Measurements from ENCODE around the gene MYZAP. TPM values are rescaled to one million over a fixed set of nuclear protein-coding genes. Genes with fewer than 3 reads are reported as not detected.

The MYZAP gene
- total and polyA plus RNA-seq, 2 of the 8 experiments (the other 6 are each of a cell fraction or from before 2014, with no cell fraction given) = 0.41 to 0.65 TPM

- H3K4me2 ChIP-seq (ENCODE audit: insufficient read depth in 1 of 2, low read depth in 2 of 2, low read length in 2 of 2) = no peak overlapping the region
- no peaks in the 10 kb centered on the region for H3K4me1 ChIP-seq (replicated peaks in 1 of 4; ENCODE audit: control insufficient read depth in 3 of 4, insufficient read depth in 4 of 4, low read length in 3 of 4)
- TF ChIP-seq TBP (IDR thresholded peaks at IDR 0.05; ENCODE audit: low read depth, low read length) (no peak), SAP30 (IDR thresholded peaks at IDR 0.05; ENCODE audit: insufficient read depth, insufficient replicate concordance, low read length) (no peak), JUN (IDR thresholded peaks at IDR 0.05; ENCODE audit: low read depth, low read length) (no peak), USF2 (IDR thresholded peaks at IDR 0.05; ENCODE audit: low read length) (no peak), SUZ12 (IDR thresholded peaks at IDR 0.05; ENCODE audit: low read length) (no peak), HDAC2 (IDR thresholded peaks at IDR 0.05; ENCODE audit: borderline replicate concordance in 1 of 2, low read depth in 2 of 2, low read length in 2 of 2) (no peak), RFX5 (IDR thresholded peaks at IDR 0.05; ENCODE audit: borderline replicate concordance, low read depth, low read length) (no peak)
- 91% methylated on average over 4 of the region's 4 CpGs; no CpG with 5 or more reads in 1 of the 2 experiments for WGBS, 2 experiments (ENCODE audit: extremely low coverage in 1 of 2, insufficient coverage in 1 of 2, insufficient read length in 1 of 2, insufficient replicate concordance in 2 of 2, low coverage in 1 of 2, low lambda C conversion rate in 2 of 2, missing lambda C conversion rate in 1 of 2)
- H3K4me3 ChIP-seq (ENCODE audit: extremely low read depth in 1 of 4, insufficient read depth in 2 of 4, low read depth in 3 of 4, low read length in 4 of 4) = no peak overlapping the region
- H3K23me2 ChIP-seq (ENCODE audit: low read depth, low read length) = no peaks in the 10 kb centered on the region
- no peak overlapping the region for H2AFZ ChIP-seq (ENCODE audit: low read length)
- no peak overlapping the region for H3K18ac ChIP-seq (ENCODE audit: extremely low read depth, low read length)
- CTCF ChIA-PET (ENCODE audit: partially characterized antibody) = interaction anchor here (0.6 to 2.2 kb wide), 10 partner anchors 10 to 1842 kb away, joined by 3 to 10 read pairs (median 3); no protein-coding TSS in a partner anchor
- H2BK15ac ChIP-seq (ENCODE audit: low read length) = no peak overlapping the region
- no peaks in the 10 kb centered on the region for H3K27me3 ChIP-seq (replicated peaks in 1 of 4; ENCODE audit: control insufficient read depth in 3 of 4, extremely low read depth in 1 of 4, insufficient read depth in 3 of 4, low read length in 3 of 4)
- H3K36me3 ChIP-seq (ENCODE audit: control insufficient read depth in 2 of 4, insufficient read depth in 4 of 4, low read length in 3 of 4) = no peaks in the 10 kb centered on the region
- no peak overlapping the region for H3K27ac ChIP-seq (ENCODE audit: low read depth, low read length)
- no peaks in the 10 kb centered on the region for H4K20me1 ChIP-seq (replicated peaks in 1 of 2; ENCODE audit: control insufficient read depth in 1 of 2, insufficient read depth in 2 of 2, low read length in 2 of 2)
- FAIRE-seq = no peak
- H3K56ac ChIP-seq (replicated peaks; ENCODE audit: insufficient read length, low read depth, low read length) = no peak overlapping the region
- H3K23ac ChIP-seq (ENCODE audit: insufficient read length) = no peak overlapping the region
- H3K9ac ChIP-seq (replicated peaks in 1 of 4; ENCODE audit: extremely low read depth in 1 of 4, low read depth in 3 of 4, low read length in 3 of 4) = no peak overlapping the region
- no peak for DNase-seq (ENCODE audit: low read depth in 1 of 2, low spot score in 2 of 2)
- no peak overlapping the region for H2BK5ac ChIP-seq (ENCODE audit: low read depth, low read length)
- H4K91ac ChIP-seq (replicated peaks; ENCODE audit: insufficient read length, low read length) = no peak overlapping the region
- no peak overlapping the region for H2BK12ac ChIP-seq (ENCODE audit: low read depth, low read length)
- no peak overlapping the region for H4K8ac ChIP-seq (ENCODE audit: extremely low read depth, insufficient read depth, low read length)
- no peak overlapping the region for H2AK5ac ChIP-seq (ENCODE audit: low read depth, low read length)
- no peak overlapping the region for H2BK20ac ChIP-seq (ENCODE audit: low read length)
- H2BK120ac ChIP-seq (replicated peaks; ENCODE audit: low read depth, low read length) = no peak overlapping the region
- POLR2A ChIA-PET (ENCODE audit: partially characterized antibody) = no interaction called here
- H3K9me3 ChIP-seq (ENCODE audit: insufficient read depth in 2 of 2, low read depth in 1 of 2, low read length in 1 of 2) = no peaks in the 10 kb centered on the region
- no peak overlapping the region for H3K14ac ChIP-seq (ENCODE audit: insufficient read length)
- H3K79me2 ChIP-seq (ENCODE audit: control insufficient read depth in 1 of 2, insufficient read depth in 2 of 2, low read length in 2 of 2) = no peaks in the 10 kb centered on the region
- H3K79me1 ChIP-seq (ENCODE audit: low read depth, low read length) = no peaks in the 10 kb centered on the region
- H3K4ac ChIP-seq (replicated peaks; ENCODE audit: insufficient read length, low read depth, low read length) = no peak overlapping the region
- H4K5ac ChIP-seq (ENCODE audit: insufficient read length, low read depth, low read length) = no peak overlapping the region
These were observed 76.3 kb downstream of the MYZAP start for GRCh38 chr15:57668016-57668415.

Data from H1 (cell line).